ENCODE measurements around the gene LAPTM5. TPM values are rescaled to one million over a fixed set of nuclear protein-coding genes. Genes with fewer than 3 reads are reported as not detected.

The LAPTM5 gene
- total RNA-seq, 1 experiment from 2014 or later: 82.5 TPM

DNA sequence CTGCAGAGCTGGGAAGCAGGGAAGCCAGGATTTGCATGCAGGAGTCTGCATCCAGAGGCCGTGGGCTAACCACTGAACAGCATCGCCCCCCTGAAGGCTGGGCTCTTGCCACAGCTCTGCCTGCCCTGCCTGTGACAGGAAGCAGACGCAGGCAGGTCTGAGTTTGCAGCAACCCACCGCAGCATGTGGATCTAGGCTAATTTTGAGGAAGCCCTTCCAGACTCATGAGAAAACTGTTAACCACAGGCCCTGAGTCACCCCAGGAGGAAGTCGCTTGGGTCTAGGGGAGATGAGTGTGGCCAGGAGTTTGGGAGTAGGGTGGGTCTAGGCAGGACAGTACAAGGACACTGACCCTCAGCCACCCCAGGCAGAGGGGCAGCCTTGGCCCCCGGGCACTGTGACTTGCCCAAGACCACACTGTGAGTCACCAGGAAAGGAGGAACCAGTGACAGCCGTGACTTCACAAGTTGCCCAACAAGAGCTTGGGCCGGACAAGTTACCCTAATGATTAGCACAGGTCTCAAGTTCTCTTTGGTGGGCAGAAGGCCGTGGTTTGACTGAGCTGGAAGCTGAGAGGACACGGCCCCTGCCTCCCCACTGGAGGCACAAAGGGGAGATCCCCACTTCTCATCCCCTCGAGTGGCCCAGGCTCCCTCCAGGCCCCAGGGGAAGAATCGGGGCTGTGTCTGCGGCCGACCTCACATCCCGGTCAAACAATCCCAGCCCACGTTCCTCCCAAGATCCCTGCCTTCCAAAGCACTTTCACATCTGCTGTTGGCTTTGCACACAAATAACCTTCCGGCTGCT lies 826 bp downstream of the LAPTM5 start:
- DNase-seq (ENCODE audit: low read depth): peak; percentile 100

DNA sequence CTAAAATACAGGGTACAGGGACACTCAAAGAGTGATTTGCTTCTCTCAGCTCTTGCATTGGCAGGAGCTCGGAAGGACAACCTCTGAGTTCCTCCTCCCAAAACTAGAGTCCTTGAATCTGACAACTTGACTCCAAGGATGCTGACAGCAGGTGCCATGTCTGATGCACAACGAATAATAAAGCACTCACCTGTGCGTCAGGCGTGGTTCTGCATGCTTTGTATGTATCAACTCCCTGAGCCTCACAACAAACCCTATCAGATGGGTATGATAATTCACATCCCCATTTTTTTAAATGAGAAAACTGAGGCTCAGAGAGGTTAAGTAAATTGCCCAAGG lies 1.4 kb downstream of the LAPTM5 start:
- DNase-seq (ENCODE audit: low read depth): no peak

GRCh38 chr1:30755746-30756145 lies 1.8 kb downstream of the LAPTM5 start:
- no peak for DNase-seq (ENCODE audit: low read depth)

DNA sequence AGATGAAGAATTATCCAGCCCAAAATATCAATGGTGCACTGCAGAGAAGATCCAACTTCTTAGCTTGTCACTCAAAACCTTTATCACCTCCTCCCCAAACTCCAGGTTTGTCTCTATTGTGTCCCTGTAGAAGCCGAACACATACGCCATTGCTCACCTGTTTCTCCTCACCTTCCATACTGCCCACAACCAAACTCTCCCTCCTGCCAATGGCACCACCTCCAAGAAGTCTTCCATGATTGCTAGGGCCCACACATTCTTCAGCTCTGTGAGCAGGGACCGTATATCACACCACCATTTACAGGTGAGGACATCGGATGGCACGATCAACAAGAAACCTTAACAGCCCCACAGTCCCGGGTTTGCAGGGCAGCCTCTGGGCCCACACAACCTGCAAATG lies 2.2 kb downstream of the LAPTM5 start:
- no peak for DNase-seq (ENCODE audit: low read depth)

DNA sequence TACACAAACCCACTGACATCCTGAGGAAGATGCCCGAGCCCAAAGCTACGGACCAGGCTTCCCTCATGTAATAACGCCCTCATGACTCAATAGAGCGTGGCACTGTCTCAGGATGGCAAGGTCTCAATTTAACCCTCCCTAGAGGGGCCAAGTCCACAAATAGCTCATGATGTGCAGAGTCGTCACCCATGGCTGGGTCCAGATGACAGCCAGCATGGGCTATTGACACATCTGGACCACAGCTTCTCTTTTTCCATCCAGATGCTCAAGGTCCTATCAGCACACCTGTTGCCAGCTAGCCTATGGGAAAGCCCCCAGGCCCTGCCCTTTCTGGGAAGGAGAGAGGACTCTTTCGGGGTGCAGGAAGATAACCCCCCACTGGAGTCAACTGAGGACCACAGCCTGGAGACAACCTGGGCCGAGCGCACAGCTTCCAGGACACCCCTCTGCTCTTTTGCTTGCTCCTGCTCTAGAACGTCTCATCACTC lies 2.8 kb downstream of the LAPTM5 start:
- peak; percentile 89 for DNase-seq (ENCODE audit: low read depth)

GRCh38 chr1:30753660-30754123 lies 3.9 kb downstream of the LAPTM5 start:
- DNase-seq (ENCODE audit: low read depth): no peak

GRCh38 chr1:30753118-30753517 lies 4.5 kb downstream of the LAPTM5 start:
- DNase-seq (ENCODE audit: low read depth): no peak

GRCh38 chr1:30752651-30752908 lies 5.0 kb downstream of the LAPTM5 start:
- DNase-seq (ENCODE audit: low read depth): no peak

DNA sequence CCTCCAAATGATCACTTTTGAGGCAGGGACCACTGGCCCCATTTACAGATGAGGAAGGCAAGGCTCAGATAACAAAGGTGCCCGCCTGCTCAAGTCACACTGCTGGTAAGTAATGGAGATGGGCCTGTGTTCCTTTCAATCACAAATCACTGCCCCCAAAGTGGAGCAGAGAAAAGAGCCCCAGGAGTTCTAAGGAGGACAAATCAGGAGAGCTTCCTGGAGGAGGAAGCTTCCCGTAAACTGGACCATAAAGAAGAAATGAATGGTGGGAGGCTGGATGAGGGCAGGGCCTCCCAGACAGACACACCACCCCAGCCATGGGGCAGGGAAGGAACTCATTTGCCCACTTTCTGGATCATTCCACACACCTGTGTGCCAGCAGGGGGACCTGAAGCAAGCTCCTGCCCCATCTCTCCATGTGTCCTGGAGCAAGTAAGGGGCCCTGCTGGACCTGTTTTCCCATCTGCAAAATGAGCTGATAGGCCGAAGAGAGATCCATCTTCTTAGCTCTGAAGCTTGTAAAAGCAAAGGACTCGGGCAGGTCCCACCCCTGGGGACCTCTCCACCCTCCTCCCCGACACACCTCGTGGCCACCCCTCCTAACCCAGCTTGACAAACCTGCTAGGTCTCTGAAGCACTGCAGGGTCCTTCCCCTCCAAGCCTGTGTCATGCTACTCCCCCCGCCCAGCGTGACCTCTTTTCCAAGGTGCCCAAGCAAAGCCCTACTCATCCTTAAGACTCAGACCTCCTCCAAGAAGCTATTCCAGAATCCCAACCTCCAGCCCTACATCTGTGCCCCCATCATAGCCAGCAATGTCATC lies 5.5 kb downstream of the LAPTM5 start:
- DNase-seq (ENCODE audit: low read depth): no peak

GRCh38 chr1:30750731-30751291 lies 6.8 kb downstream of the LAPTM5 start:
- no peak for DNase-seq (ENCODE audit: low read depth)

- DNase-seq (ENCODE audit: low read depth): no peak
Observed at GRCh38 chr1:30749691-30750583, 7.6 kb downstream of the LAPTM5 start.

DNA sequence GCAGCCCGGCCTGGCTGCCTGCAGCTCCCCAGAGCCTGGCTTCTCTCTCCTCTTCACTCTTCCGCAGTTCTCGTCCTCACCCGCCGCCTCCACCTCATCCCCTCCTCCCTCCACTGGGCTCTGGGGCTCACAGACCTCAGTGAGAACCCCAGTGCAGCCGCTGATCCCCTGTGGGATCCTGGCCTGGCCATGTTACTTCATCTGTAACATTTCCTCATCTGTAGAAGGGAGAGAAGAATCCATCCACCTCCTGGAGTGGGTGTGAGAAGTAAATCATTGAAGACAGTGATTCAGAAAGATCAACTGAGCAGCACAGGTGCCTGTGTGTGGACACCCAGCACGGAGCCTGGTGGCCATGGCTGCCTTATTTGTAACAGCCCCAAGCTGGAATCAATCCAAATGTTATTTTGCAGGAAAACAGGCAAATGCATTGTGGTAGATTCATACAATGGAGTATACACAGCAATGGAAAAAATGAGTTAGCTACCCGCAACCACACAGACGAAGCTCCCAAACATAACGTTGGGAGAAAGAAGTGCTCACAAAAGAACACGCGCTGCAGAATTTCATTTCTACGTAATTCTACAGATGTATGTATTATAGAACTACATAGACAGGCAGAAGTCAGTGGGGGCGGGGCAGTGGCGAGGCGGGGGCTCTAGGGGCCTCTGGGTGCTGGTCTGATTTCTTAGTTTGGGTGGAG lies 8.7 kb downstream of the LAPTM5 start:
- peak; percentile 47 for DNase-seq (ENCODE audit: low read depth)

DNA sequence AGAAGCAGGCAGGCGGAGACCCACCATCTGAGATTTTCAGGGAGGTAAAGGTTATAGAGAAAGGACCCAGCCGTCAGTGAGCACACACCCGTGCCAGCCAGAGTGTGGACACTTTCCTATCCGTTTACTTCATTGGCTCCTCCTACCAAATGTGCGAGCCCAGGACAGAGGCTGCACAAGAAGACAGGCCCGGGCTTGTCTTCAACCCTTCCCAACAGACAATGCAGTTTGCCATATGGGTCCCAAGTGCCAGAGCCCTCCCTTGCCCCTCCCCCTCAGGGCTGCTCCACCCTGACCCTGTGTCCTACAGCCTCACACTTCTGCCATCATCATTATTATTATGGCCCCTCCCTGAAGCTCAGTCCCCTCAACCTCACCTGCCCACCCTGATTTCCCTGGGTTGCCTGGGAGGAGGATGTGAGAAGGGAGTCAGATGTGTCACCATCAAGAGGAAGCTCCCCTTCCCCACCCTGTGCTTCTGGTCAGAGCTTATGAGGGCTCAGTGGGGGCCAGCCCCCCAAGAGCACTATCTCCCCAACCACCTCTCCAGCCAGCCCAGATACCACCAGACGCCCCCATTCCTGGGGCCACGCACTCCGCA lies 9.4 kb downstream of the LAPTM5 start:
- no peak for DNase-seq (ENCODE audit: low read depth)

GRCh38 chr1:30747033-30748008 lies 10.3 kb downstream of the LAPTM5 start:
- DNase-seq (ENCODE audit: low read depth): no peak

DNA sequence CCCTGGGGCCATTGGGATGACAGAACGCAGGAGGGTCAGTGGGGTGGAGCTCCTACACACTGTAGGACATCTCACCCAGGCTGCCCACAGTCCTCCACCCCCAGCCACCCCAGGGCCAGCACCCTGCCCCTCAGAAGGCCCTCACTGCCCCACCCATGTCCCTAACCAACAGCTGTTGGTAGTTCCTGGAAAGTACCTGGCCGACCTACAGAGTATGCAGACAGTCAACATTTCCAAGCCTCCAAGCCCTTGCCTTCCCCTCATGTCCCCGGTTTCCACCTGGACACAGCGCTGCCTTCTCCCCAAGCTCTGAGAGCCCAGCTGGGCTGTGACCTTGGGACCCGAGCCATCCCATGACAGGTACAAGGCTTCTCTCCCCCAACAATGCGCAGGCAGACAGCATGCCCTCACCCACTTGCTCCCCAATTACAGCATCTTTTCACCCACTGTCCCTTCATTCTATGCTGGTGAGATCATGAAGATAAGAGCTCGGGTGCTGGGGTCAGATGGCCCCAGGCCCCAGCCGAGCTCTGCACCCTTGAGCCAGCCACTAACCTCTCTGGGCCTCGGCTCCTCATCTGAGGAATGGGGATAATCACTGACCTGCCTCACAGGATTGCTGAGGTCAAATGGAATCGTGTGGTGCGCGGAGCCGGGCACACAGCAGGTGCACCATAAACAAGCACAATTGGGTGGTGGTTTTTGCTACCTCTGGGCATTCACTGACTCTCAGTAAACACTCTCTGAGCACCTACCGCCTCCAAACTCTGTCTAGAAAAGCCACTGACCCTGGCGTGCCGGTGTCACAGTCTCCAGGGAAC lies 11.2 kb downstream of the LAPTM5 start:
- DNase-seq (ENCODE audit: low read depth): no peak

DNA sequence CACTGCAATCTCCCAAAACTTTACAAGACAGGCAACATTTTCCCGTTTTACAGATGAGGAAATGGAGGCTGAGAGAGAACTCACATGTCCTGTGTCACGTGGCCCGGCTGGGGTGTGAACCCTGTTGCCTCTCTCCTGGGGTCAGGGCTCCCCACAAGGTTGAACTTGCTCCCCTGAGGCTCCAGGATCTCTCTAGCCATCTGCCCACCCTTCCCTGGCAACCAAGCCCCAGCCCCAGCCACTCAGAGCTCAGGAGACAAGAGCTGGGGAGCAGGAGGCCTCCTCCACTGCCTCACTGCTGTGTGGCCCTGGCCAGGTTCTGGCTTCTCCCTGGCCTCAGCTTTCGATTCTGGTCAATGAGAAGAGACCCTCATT lies 11.8 kb downstream of the LAPTM5 start:
- DNase-seq (ENCODE audit: low read depth): no peak

DNA sequence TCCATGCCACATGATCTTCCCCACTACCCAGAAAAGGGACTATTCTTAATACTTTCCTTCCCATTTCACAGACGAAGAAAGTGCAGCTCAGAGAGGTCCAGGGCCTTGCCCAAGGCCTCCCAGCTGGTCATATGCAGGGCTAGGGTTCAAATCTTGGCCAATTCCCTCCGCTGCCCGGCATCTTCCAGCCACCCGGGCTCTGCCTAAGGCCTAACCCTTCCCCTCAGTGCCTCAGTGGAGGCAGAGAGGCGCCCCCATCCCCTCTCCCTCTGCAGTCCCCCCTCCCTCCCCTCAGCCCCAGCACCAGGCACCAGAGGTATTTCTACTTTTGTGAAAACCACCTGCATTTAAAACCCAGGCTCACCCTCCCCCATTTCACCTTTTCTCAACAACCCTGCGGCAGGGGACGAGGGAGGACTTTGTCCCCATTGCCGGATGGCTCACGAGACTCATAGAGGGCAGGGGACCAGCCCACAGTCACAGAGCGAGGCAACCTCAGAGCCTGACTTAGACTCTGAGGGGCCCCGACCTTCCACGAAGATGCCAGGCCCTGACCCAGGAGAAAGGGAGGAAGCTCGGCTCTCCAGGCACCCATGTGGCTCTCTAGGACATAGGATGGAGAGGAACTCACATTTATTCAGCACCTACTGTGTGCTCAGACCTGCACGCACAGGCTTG lies 12.3 kb downstream of the LAPTM5 start:
- DNase-seq (ENCODE audit: low read depth): no peak
